Measurements from ENCODE around the gene PSMB3. TPM values are rescaled to one million over a fixed set of nuclear protein-coding genes. Genes with fewer than 3 reads are reported as not detected.
A peak's percentile ranks its signal among the peaks of the same experiment; 100 is the strongest.

Gene PSMB3
- total and polyA plus RNA-seq, 9 of the 15 experiments (the other 6 are each of a cell fraction or from before 2014, with no cell fraction given): 460 to 2,775 (median 574) TPM

GRCh38 chr17:38749223-38750043 lies 3.1 kb upstream of the PSMB3 start (continued):
- TF ChIP-seq XRCC5 (IDR thresholded peaks at IDR 0.05; ENCODE audit: low read depth, low read length): no peak
- no peak for TF ChIP-seq IRF9 (tag; IDR thresholded peaks at IDR 0.05)
- no peak for TF ChIP-seq ZNF76 (CRISPR knock-in tag; IDR thresholded peaks at IDR 0.05; ENCODE audit: borderline replicate concordance)
- no peak for TF ChIP-seq ZC3H8 (IDR thresholded peaks at IDR 0.05)
- no peak for TF ChIP-seq ZBTB8A (IDR thresholded peaks at IDR 0.05; ENCODE audit: partially characterized antibody)
- peak; percentile 11 for TF ChIP-seq TEAD4 (IDR thresholded peaks at IDR 0.05; ENCODE audit: low read length)
- TF ChIP-seq TEAD4 (CRISPR knock-in tag; IDR thresholded peaks at IDR 0.05; ENCODE audit: borderline replicate concordance): no peak
- peak; percentile 34; the same call in 1 of the 2 replicates for TF ChIP-seq BCOR (IDR thresholded peaks at IDR 0.05)
- TF ChIP-seq ATF4 (CRISPR knock-in tag; IDR thresholded peaks at IDR 0.05): no peak
- TF ChIP-seq DPF2 (IDR thresholded peaks at IDR 0.05): no peak
- TF ChIP-seq ZBTB43 (CRISPR knock-in tag; IDR thresholded peaks at IDR 0.05): no peak
- peak in 1 of 2 experiments; percentile 84; a peak in 3 of 4 replicates for TF ChIP-seq MAZ (CRISPR knock-in tag; conservative IDR thresholded peaks at IDR 0.05 in 1 of 2, IDR thresholded peaks at IDR 0.05 in 1 of 2)
- no peak for TF ChIP-seq ZNF830 (CRISPR knock-in tag; IDR thresholded peaks at IDR 0.05)
- no peak for TF ChIP-seq EHMT2 (IDR thresholded peaks at IDR 0.05)
- TF ChIP-seq ZNF197 (CRISPR knock-in tag; IDR thresholded peaks at IDR 0.05; ENCODE audit: low read depth): no peak
- peak; percentile 70 for TF ChIP-seq NFIC (IDR thresholded peaks at IDR 0.05)
- no peak for TF ChIP-seq PCBP2 (IDR thresholded peaks at IDR 0.05; ENCODE audit: low read depth, low read length, poor library complexity, severe bottlenecking)
- TF ChIP-seq NFIX (CRISPR knock-in tag; IDR thresholded peaks at IDR 0.05; ENCODE audit: low read depth): no peak
- no peak for TF ChIP-seq GTF2B (IDR thresholded peaks at IDR 0.05; ENCODE audit: extremely low read depth, insufficient read length)
- TF ChIP-seq RAD51 (IDR thresholded peaks at IDR 0.05; ENCODE audit: borderline replicate concordance, low read depth): peak; percentile 62; the same call in 1 of the 2 replicates
- no peak for TF ChIP-seq NEUROD1 (IDR thresholded peaks at IDR 0.05; ENCODE audit: borderline replicate concordance, low read depth, low read length, partially characterized antibody)
- no peak for TF ChIP-seq E2F1 (CRISPR knock-in tag; IDR thresholded peaks at IDR 0.05)

Data from K562 (cell line).